Measurements from ENCODE around the gene PRKCZ.

- TF ChIP-seq CTCF (conservative IDR thresholded peaks at IDR 0.05; ENCODE audit: low read depth, low read length) (no peak), RFX5 (IDR thresholded peaks at IDR 0.05; ENCODE audit: low read depth, low read length) (no peak)
These were observed 131.5 kb downstream of the PRKCZ start for GRCh38 chr1:2181752-2182151.
